Keratinocyte (primary cell): ENCODE results near the gene ADPRS.

Experiments
- CTCF ChIP-seq, 3 experiments: IDR thresholded peaks in 1 of 3; conservative IDR thresholded peaks in 1 of 3; optimal IDR thresholded peaks in 1 of 3; 2 replicates in 2 of 3; 3 replicates in 1 of 3; pipeline versions ENCODE3 to v1.5.1; 2011; ENCODE audit warnings: low read length in 3 of 3, mild to moderate bottlenecking in 3 of 3, moderate library complexity in 2 of 3, control low read depth in 1 of 3, inconsistent platforms in 1 of 3; ENCODE audit not compliant: insufficient read depth in 2 of 3; ENCODE audit errors: extremely low read depth in 1 of 3
- EZH2 ChIP-seq: IDR thresholded peaks from one replicate; pipeline ENCODE4 v1.6.1; 2012; ENCODE audit warnings: inconsistent platforms, mild to moderate bottlenecking, low read length, moderate library complexity

GRCh38 chr1:36135796-36136195, 47.1 kb downstream of the ADPRS start:
- TF ChIP-seq CTCF (optimal IDR thresholded peaks at IDR 0.05 in 1 of 3, IDR thresholded peaks at IDR 0.05 in 1 of 3, conservative IDR thresholded peaks at IDR 0.05 in 1 of 3; ENCODE audit: extremely low read depth in 1 of 3, insufficient read depth in 2 of 3, low read length in 3 of 3), result no peak
- no peak for TF ChIP-seq EZH2
